ENCODE results near the gene EXOC2. TPM values are rescaled to one million over a fixed set of nuclear protein-coding genes. Genes with fewer than 3 reads are reported as not detected.

EXOC2 gene
- total RNA-seq, 2 donors from 2014 or later, result 28.1 to 35.0 TPM

- DNase-seq, result no peak
- Histone ChIP-seq H3K9me3 (ENCODE audit: control insufficient read depth, low read length) (peaks cover 7% of the 10 kb centered on the region), H3K9ac (ENCODE audit: extremely low read depth, low read length, poor library complexity, severe bottlenecking) (no peak overlapping the region), H3K36me3 (ENCODE audit: control insufficient read depth, insufficient read depth, low read length) (no peaks in the 10 kb centered on the region), H3K27ac (ENCODE audit: low read depth, low read length) (no peak overlapping the region), H3K4me3 (ENCODE audit: low read length) (no peak overlapping the region), H3K27me3 (ENCODE audit: control insufficient read depth, insufficient read depth, low read length, poor library complexity, severe bottlenecking) (no peaks in the 10 kb centered on the region), H3K4me1 (ENCODE audit: control insufficient read depth, insufficient read depth, low read length) (no peaks in the 10 kb centered on the region)
- TF ChIP-seq CTCF (conservative IDR thresholded peaks at IDR 0.05), result no peak
- H3K4me3 Mint-ChIP-seq, result no peak overlapping the region
- H3K27me3 Mint-ChIP-seq (ENCODE audit: insufficient read depth), result peaks cover 3% of the 10 kb centered on the region
- WGBS, 2 experiments (ENCODE audit: insufficient coverage in 1 of 2, insufficient read length in 1 of 2), result 88 to 92% methylated on average over 7 to 9 of the region's 9 CpGs
- no peak overlapping the region for H3K27ac Mint-ChIP-seq
- H3K9me3 Mint-ChIP-seq, result peaks cover 31% of the 10 kb centered on the region
- H3K36me3 Mint-ChIP-seq (ENCODE audit: low read depth), result no peaks in the 10 kb centered on the region
- peaks cover 2% of the 10 kb centered on the region for H3K4me1 Mint-ChIP-seq
Measured at GRCh38 chr6:452301-453067, 240.5 kb downstream of the EXOC2 start.

- no peaks in the 10 kb centered on the region for H3K36me3 ChIP-seq (ENCODE audit: control insufficient read depth, insufficient read depth, low read length)
- H3K27ac ChIP-seq (ENCODE audit: low read depth, low read length), result no peak overlapping the region
- peaks cover 7% of the 10 kb centered on the region for H3K9me3 ChIP-seq (ENCODE audit: control insufficient read depth, low read length)
- H3K4me1 ChIP-seq (ENCODE audit: control insufficient read depth, insufficient read depth, low read length), result no peaks in the 10 kb centered on the region
- WGBS, 2 experiments (ENCODE audit: insufficient coverage in 1 of 2, insufficient read length in 1 of 2), result 93 to 100% methylated on average over 6 to 8 of the region's 8 CpGs
- TF ChIP-seq CTCF (conservative IDR thresholded peaks at IDR 0.05), result no peak
- peaks cover 25% of the 10 kb centered on the region for H3K9me3 Mint-ChIP-seq
- peaks cover 3% of the 10 kb centered on the region for H3K27me3 Mint-ChIP-seq (ENCODE audit: insufficient read depth)
- no peak overlapping the region for H3K27ac Mint-ChIP-seq
- no peak overlapping the region for H3K9ac ChIP-seq (ENCODE audit: extremely low read depth, low read length, poor library complexity, severe bottlenecking)
- no peak overlapping the region for H3K4me3 ChIP-seq (ENCODE audit: low read length)
- H3K27me3 ChIP-seq (ENCODE audit: control insufficient read depth, insufficient read depth, low read length, poor library complexity, severe bottlenecking), result no peaks in the 10 kb centered on the region
- DNase-seq, result no peak
- H3K4me1 Mint-ChIP-seq, result peaks cover 2% of the 10 kb centered on the region
- no peak overlapping the region for H3K4me3 Mint-ChIP-seq
- no peaks in the 10 kb centered on the region for H3K36me3 Mint-ChIP-seq (ENCODE audit: low read depth)
Measured at GRCh38 chr6:451847-452246, 241.1 kb downstream of the EXOC2 start.

GRCh38 chr6:451336-451735 lies 241.6 kb downstream of the EXOC2 start:
- no peak overlapping the region for H3K27ac ChIP-seq (ENCODE audit: low read depth, low read length)
- no peaks in the 10 kb centered on the region for H3K27me3 ChIP-seq (ENCODE audit: control insufficient read depth, insufficient read depth, low read length, poor library complexity, severe bottlenecking)
- H3K4me1 Mint-ChIP-seq, result no peaks in the 10 kb centered on the region
- H3K9me3 ChIP-seq (ENCODE audit: control insufficient read depth, low read length), result peaks cover 6% of the 10 kb centered on the region
- no peak for DNase-seq
- no peaks in the 10 kb centered on the region for H3K36me3 Mint-ChIP-seq (ENCODE audit: low read depth)
- 94 to 95% methylated on average over 12 of the region's 12 CpGs for WGBS, 2 experiments (ENCODE audit: insufficient coverage in 1 of 2, insufficient read length in 1 of 2)
- H3K4me3 ChIP-seq (ENCODE audit: low read length), result no peak overlapping the region
- H3K4me3 Mint-ChIP-seq, result no peak overlapping the region
- H3K27me3 Mint-ChIP-seq (ENCODE audit: insufficient read depth), result peaks cover 3% of the 10 kb centered on the region
- TF ChIP-seq CTCF (conservative IDR thresholded peaks at IDR 0.05), result no peak
- H3K27ac Mint-ChIP-seq, result no peak overlapping the region
- H3K9ac ChIP-seq (ENCODE audit: extremely low read depth, low read length, poor library complexity, severe bottlenecking), result no peak overlapping the region
- H3K36me3 ChIP-seq (ENCODE audit: control insufficient read depth, insufficient read depth, low read length), result no peaks in the 10 kb centered on the region
- no peaks in the 10 kb centered on the region for H3K4me1 ChIP-seq (ENCODE audit: control insufficient read depth, insufficient read depth, low read length)
- H3K9me3 Mint-ChIP-seq, result peaks cover 25% of the 10 kb centered on the region

Measured in endodermal cell (in vitro differentiated cells).